Activated CD8-positive, alpha-beta memory T cell treated with anti-CD3 and anti-CD28 coated beads, Interleukin-2, amount 10 ng/mL, durations not matched to agents 7 days and 5 days (primary cell): ENCODE data around the gene MSL1. TPM values are rescaled to one million over a fixed set of nuclear protein-coding genes. Genes with fewer than 3 reads are reported as not detected.

Experiments
- ATAC-seq: fragments of 150-1000 bp; cut with Tn5 transposase; one replicate; pipeline ENCODE4 v1.10.0; 2021; ENCODE audit warnings: moderate library complexity
- CTCF ChIA-PET: fragments of 350-600 bp; sonication (Branson Sonifier 250); formaldehyde crosslinking; loops from one replicate; lab custom pipeline; 2021; ENCODE audit warnings: antibody characterized with exemption; lab: Charles Lee
- DNase-seq: peaks from one replicate; pipeline ENCODE4 v3.0.0-alpha.2; 2020
- H3K27ac Mint-ChIP-seq: one replicate; pipeline ENCODE4 v1.8.0; 2021; ENCODE audit warnings: mild to moderate bottlenecking, mixed read lengths
- H3K27me3 Mint-ChIP-seq: one replicate; pipeline ENCODE4 v1.8.0; 2021; ENCODE audit warnings: mixed read lengths
- H3K36me3 Mint-ChIP-seq: one replicate; pipeline ENCODE4 v1.8.0; 2021; ENCODE audit warnings: mild to moderate bottlenecking, mixed read lengths
- H3K4me1 Mint-ChIP-seq: one replicate; pipeline ENCODE4 v1.8.0; 2021; ENCODE audit warnings: mixed read lengths
- H3K4me3 Mint-ChIP-seq: one replicate; pipeline ENCODE4 v1.8.0; 2021; ENCODE audit warnings: mild to moderate bottlenecking, moderate library complexity, mixed read lengths
- H3K9me3 Mint-ChIP-seq: one replicate; pipeline ENCODE4 v1.8.0; 2022; ENCODE audit warnings: low read depth, mixed read lengths
- total RNA-seq, 2 experiments: library from RNA; stranded (reverse); gene quantifications; one replicate each; pipeline ENCODE4 v1.2.3, GENCODE V29; 2021

Gene MSL1
- total RNA-seq = 10 to 100 TPM; 91.4 to 94.7 TPM

DNA sequence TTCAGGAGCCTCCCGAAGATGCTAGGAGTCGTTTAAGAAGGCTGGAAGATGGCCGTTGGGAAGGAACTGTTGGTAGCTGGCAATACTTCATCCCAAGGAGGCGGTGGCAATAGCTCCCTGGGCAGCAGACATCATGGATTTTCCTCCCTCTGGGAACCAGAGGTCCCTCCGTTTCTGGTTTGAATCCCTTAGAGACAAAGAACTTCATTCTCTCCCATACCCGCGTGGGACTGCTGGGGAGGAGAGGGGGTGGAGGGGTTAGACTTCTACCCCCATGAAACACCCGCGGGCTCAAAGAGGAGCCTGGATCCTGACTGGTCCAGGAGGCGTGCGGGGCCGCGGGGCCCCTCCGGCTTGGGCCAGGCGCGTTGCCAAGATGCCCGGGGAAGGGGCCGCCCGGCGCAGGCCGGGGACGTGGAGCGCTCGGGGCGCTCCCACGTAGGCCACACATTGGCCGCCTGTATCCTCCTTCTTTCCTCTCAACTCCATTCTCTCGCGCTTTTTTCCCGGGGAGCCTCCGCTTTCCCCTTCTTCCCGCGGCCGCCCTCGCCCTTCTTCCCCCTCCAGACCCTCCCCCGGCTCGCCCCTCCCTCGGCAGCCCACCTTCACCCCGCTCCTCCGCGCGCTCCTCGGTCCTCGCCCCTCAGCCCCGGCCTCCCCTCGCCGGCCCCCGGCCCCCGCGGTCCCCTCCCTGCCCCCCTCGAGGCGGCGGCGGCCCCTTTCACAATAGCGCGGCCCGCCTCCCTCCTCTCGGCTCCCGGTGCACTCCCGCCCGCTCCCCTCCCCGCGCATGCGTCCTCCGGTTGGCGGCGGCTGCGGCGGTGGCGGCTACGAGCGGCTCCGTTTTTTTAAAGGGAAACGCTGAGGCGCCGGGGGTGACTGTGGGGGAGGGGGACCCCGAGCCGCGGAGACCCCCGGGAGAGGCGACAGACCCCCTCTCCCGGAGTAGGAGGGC is at the start of gene MSL1:
Gene MSL1, plus strand, starts transcription at position 791 of the 955 bp plus-strand sequence. CDS start 642 bp downstream, outside the sequence.
- H3K27me3 Mint-ChIP-seq = no peaks in the 10 kb centered on the region
- peaks cover 19% of the 10 kb centered on the region for H3K36me3 Mint-ChIP-seq
- peak within 1 kb of the TSS; percentile 74 for H3K4me3 Mint-ChIP-seq
- peak within 1 kb of the TSS; percentile 74 for H3K27ac Mint-ChIP-seq
- peak; percentile 73 for ATAC-seq
- CTCF ChIA-PET = interaction anchor here (0.7 to 5.2 kb wide), 8 partner anchors 8 to 382 kb away, joined by 3 to 75 read pairs (median 10); partner anchors contain the start of gene CASC3
- peak; percentile 86 for DNase-seq
- peaks cover 30% of the 10 kb centered on the region for H3K4me1 Mint-ChIP-seq
- H3K9me3 Mint-ChIP-seq = no peaks in the 10 kb centered on the region

DNA sequence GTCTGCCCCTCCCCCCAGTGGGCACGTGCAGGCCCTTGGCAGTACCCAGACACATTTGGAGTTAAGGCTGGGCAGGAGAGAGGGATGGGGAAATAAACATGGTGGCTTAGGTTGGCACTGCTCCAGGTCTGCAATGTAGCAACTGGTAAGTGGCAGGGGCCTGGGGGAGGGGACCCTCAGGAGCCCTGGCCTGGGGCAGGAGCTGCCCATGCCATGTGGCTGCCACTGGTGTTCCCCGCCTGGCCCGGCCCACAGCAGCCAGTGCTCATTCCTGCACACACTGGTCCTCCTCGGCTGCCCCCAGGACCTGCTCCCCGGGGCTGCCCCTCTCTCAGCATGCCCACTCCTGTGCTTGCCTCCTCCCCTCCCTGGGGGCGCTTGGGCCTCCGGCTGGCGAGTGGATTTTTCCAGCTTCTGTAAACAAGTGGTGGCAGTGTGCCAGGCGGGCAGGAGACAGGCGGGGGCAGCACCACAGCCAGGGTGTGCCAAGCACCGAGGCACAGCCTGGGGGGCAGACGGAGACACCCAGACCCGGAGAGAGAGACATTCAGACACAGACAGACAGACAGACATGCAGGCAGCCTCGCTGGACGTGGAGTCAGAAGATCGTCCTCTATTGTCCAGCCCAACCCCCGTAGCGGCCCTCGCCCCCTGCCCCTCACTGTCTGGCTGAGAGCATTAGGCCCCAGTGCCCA is 49.6 kb upstream of the MSL1 start:
- H3K27ac Mint-ChIP-seq = no peak overlapping the region
- no peak overlapping the region for H3K4me3 Mint-ChIP-seq
- ATAC-seq = no peak
- no peak for DNase-seq
- peaks cover 37% of the 10 kb centered on the region for H3K4me1 Mint-ChIP-seq
- H3K36me3 Mint-ChIP-seq = no peaks in the 10 kb centered on the region
- CTCF ChIA-PET = interaction anchor here (0.8 to 5.5 kb wide), 4 partner anchors 8 to 44 kb away, joined by 3 to 85 read pairs (median 4); partner anchors contain the start of gene THRA
- no peaks in the 10 kb centered on the region for H3K9me3 Mint-ChIP-seq
- H3K27me3 Mint-ChIP-seq = no peaks in the 10 kb centered on the region

GRCh38 chr17:40072735-40073346 is 48.9 kb upstream of the MSL1 start:
- Mint-ChIP-seq H3K27ac (no peak overlapping the region), H3K4me1 (peaks cover 33% of the 10 kb centered on the region), H3K4me3 (no peak overlapping the region), H3K36me3 (no peaks in the 10 kb centered on the region), H3K27me3 (no peaks in the 10 kb centered on the region), H3K9me3 (no peaks in the 10 kb centered on the region)
- CTCF ChIA-PET = interaction anchor here (0.8 to 5.5 kb wide), 8 partner anchors 8 to 45 kb away, joined by 3 to 85 read pairs (median 3); partner anchors contain the start of genes MED24 and THRA
- ATAC-seq (no peak), DNase-seq (no peak)

DNA sequence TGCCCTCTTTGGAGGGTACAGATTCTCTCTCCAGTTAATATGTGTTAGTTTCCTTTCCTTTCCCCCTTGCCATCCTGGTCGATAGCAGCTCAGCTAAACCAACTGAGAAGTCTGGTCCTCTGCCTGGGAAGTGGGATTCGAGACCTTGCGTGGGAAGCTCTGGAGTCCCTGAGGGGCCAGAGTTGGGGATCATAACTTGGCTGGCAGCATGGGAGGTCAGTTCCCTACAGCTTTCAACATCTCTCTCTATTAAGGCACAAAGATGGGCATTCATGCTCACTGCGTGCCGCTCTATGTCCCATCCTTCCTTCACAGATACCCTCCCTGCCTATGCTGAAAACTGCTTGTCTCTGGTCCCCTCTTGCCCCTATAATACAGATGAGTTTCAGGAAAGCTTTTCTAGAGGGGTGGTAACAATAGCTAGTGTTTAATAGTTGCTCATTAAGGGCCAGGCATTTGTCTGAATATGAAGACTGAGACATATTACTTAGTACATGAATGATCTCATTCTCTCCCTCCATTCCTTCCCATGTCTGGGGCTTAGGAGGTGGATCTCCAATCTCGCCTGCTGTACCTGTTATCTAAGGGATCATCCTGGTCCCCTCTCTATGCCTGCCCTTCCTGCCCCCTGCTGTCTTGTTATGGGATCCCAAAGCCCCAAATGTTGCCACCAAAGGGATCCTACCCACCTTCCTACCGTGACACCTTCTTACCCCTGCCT is 48.2 kb upstream of the MSL1 start:
- no peaks in the 10 kb centered on the region for H3K9me3 Mint-ChIP-seq
- H3K4me3 Mint-ChIP-seq = no peak overlapping the region
- no peak for DNase-seq
- H3K36me3 Mint-ChIP-seq = no peaks in the 10 kb centered on the region
- no peak for ATAC-seq
- CTCF ChIA-PET = interaction anchor here (0.8 to 5.5 kb wide), 11 partner anchors 9 to 95 kb away, joined by 3 to 85 read pairs (median 13); partner anchors contain the start of genes CSF3, MED24, MSL1 and THRA
- peaks cover 28% of the 10 kb centered on the region for H3K4me1 Mint-ChIP-seq
- H3K27me3 Mint-ChIP-seq = no peaks in the 10 kb centered on the region
- no peak overlapping the region for H3K27ac Mint-ChIP-seq

DNA sequence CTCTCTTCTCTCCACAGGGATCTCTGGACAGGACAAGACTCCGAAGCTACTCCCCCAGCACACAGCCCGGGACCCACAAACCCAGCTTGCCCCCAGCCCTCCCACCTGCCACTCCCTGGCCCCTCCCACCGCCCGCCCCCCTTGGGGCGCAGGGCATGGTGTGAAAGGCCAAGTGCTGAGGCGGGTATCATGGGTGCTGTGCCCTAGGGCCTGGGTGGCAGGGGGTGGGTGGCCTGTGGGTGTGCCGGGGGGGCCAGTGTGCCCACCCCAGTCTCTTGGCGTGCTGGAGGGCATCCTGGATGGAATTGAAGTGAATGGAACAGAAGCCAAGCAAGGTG is 47.6 kb upstream of the MSL1 start:
- Mint-ChIP-seq H3K27me3 (no peaks in the 10 kb centered on the region), H3K4me3 (no peak overlapping the region), H3K9me3 (no peaks in the 10 kb centered on the region), H3K27ac (no peak overlapping the region), H3K4me1 (peaks cover 22% of the 10 kb centered on the region), H3K36me3 (no peaks in the 10 kb centered on the region)
- DNase-seq (no peak), ATAC-seq (no peak)
- CTCF ChIA-PET = interaction anchor here (1.0 to 5.5 kb wide), 12 partner anchors 9 to 233 kb away, joined by 3 to 85 read pairs (median 16); partner anchors contain the start of genes CSF3, MED24, MSL1 and NR1D1

- H3K4me1 Mint-ChIP-seq = peaks cover 15% of the 10 kb centered on the region
- no peaks in the 10 kb centered on the region for H3K9me3 Mint-ChIP-seq
- DNase-seq (no peak), ATAC-seq (no peak)
- H3K27ac Mint-ChIP-seq = no peak overlapping the region
- CTCF ChIA-PET = interaction anchor here (0.8 to 5.5 kb wide), 29 partner anchors 10 to 232 kb away, joined by 3 to 85 read pairs (median 8); partner anchors contain the start of genes CSF3, MED24, MSL1 and NR1D1
- no peak overlapping the region for H3K4me3 Mint-ChIP-seq
- no peaks in the 10 kb centered on the region for H3K36me3 Mint-ChIP-seq
- no peaks in the 10 kb centered on the region for H3K27me3 Mint-ChIP-seq
Measured at GRCh38 chr17:40074871-40075200, 46.9 kb upstream of the MSL1 start.

- CTCF ChIA-PET = interaction anchor here (0.6 to 5.5 kb wide), 44 partner anchors 10 to 405 kb away, joined by 3 to 85 read pairs (median 5); partner anchors contain the start of genes CSF3, MED24, MSL1 and NR1D1
- peaks cover 11% of the 10 kb centered on the region for H3K4me1 Mint-ChIP-seq
- H3K27me3 Mint-ChIP-seq = no peaks in the 10 kb centered on the region
- no peaks in the 10 kb centered on the region for H3K9me3 Mint-ChIP-seq
- ATAC-seq (peak; percentile 81), DNase-seq (peak; percentile 72)
- H3K4me3 Mint-ChIP-seq = no peak overlapping the region
- H3K36me3 Mint-ChIP-seq = no peaks in the 10 kb centered on the region
- peak overlapping the region; percentile 62 for H3K27ac Mint-ChIP-seq
Measured at GRCh38 chr17:40075201-40075941, 46.4 kb upstream of the MSL1 start.

DNA sequence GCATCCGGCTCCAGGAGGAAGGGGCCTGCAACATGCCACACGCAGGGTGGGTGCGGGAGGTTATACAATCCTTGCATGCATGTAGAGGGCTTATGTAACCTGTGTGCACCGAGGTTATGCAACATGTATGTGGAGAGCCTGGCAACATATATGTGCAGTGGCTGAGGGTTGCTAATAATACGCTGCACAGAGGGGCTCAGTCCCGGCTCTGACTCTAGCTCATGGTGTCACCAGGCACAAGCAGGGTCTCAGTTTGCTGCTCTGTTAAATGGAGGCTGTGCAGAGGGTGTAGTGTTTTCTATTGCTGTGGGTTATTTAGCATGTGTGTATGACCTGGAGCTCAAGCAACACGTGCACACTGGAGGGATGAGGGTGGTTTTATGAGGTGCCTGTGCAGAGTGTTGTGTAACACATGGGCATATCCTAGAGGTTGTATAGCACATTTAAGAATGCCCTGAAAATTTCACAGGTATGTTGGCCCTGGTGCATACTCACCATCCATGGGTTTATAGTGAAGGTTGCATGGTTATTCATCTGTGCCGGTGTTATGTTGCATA is 45.8 kb upstream of the MSL1 start:
- peak overlapping the region; percentile 62 for H3K27ac Mint-ChIP-seq
- no peaks in the 10 kb centered on the region for H3K27me3 Mint-ChIP-seq
- no peak overlapping the region for H3K4me3 Mint-ChIP-seq
- DNase-seq = no peak
- H3K9me3 Mint-ChIP-seq = no peaks in the 10 kb centered on the region
- ATAC-seq = peak; percentile 24
- peaks cover 11% of the 10 kb centered on the region for H3K4me1 Mint-ChIP-seq
- CTCF ChIA-PET = interaction anchor here (0.6 to 5.5 kb wide), 39 partner anchors 9 to 404 kb away, joined by 3 to 85 read pairs (median 6); partner anchors contain the start of genes CSF3, MED24, MSL1 and NR1D1
- no peaks in the 10 kb centered on the region for H3K36me3 Mint-ChIP-seq

- CTCF ChIA-PET = interaction anchor here (0.9 to 5.5 kb wide), 20 partner anchors 8 to 403 kb away, joined by 3 to 85 read pairs (median 13); partner anchors contain the start of genes CSF3, MED24, MSL1 and NR1D1
- no peak for DNase-seq
- no peak for ATAC-seq
- peaks cover 11% of the 10 kb centered on the region for H3K4me1 Mint-ChIP-seq
- H3K27ac Mint-ChIP-seq = no peak overlapping the region
- H3K4me3 Mint-ChIP-seq = no peak overlapping the region
- H3K9me3 Mint-ChIP-seq = no peaks in the 10 kb centered on the region
- H3K27me3 Mint-ChIP-seq = no peaks in the 10 kb centered on the region
- no peaks in the 10 kb centered on the region for H3K36me3 Mint-ChIP-seq
Measured at GRCh38 chr17:40076591-40076990, 45.2 kb upstream of the MSL1 start.

- no peaks in the 10 kb centered on the region for H3K36me3 Mint-ChIP-seq
- no peak for ATAC-seq
Measured at GRCh38 chr17:40079545-40079944, 42.2 kb upstream of the MSL1 start.

DNA sequence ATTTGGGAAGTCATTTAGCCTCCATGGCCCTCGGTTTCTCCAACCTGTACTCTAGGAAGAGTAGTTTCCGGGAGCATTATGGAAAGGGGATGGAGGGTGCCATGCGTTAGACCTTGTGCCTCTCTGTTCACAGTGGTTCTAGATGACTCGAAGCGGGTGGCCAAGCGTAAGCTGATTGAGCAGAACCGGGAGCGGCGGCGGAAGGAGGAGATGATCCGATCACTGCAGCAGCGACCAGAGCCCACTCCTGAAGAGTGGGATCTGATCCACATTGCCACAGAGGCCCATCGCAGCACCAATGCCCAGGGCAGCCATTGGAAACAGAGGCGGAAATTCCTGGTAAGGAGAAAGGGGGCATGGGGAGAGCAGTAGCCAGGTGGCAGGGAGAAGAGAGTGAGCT is 37.3 kb upstream of the MSL1 start:
- no peak overlapping the region for H3K4me3 Mint-ChIP-seq
- no peak for ATAC-seq
- no peaks in the 10 kb centered on the region for H3K27me3 Mint-ChIP-seq
- CTCF ChIA-PET = interaction anchor here (2.8 to 4.1 kb wide), 2 partner anchors 8 to 28 kb away, joined by 32 to 59 read pairs; no protein-coding TSS in a partner anchor
- H3K36me3 Mint-ChIP-seq = peaks cover 1% of the 10 kb centered on the region
- no peaks in the 10 kb centered on the region for H3K4me1 Mint-ChIP-seq
- H3K27ac Mint-ChIP-seq = no peak overlapping the region
- DNase-seq = no peak
- no peaks in the 10 kb centered on the region for H3K9me3 Mint-ChIP-seq

More at GRCh38 chr17:40079545-40079944, 42.2 kb upstream of the MSL1 start:
- Mint-ChIP-seq H3K4me3 (no peak overlapping the region), H3K4me1 (peaks cover 11% of the 10 kb centered on the region), H3K9me3 (no peaks in the 10 kb centered on the region), H3K27ac (no peak overlapping the region), H3K27me3 (no peaks in the 10 kb centered on the region)
- DNase-seq = no peak
- CTCF ChIA-PET = no interaction called here
